SJSA1 (cell line): ENCODE data around the gene PROSER3. TPM values are rescaled to one million over a fixed set of nuclear protein-coding genes. Genes with fewer than 3 reads are reported as not detected.

Experiments
- total RNA-seq: library from RNA; depleted of rRNA; stranded (reverse); fragments of >200 nt; shearing (Covaris generic); gene quantifications from 2 replicates; pipeline ENCODE4 v1.2.3, GENCODE V29; 2014; rRNA removed

Gene PROSER3
- total RNA-seq, 1 experiment from 2014 or later, result 8.8 TPM

Other genes starting within 250 kb of the PROSER3 start
- not detected in 2 replicates for gene DMKN, start 244.5 kb upstream of the PROSER3 start, total RNA-seq
- not detected in 2 replicates for gene SBSN, start 229.9 kb upstream of the PROSER3 start, total RNA-seq
- gene GAPDHS, start 224.7 kb upstream of the PROSER3 start, total RNA-seq, result not detected in 2 replicates
- 79.8 and 83.5 TPM in 2 replicates for gene TMEM147, start 212.6 kb upstream of the PROSER3 start, total RNA-seq
- gene ATP4A, start 194.5 kb upstream of the PROSER3 start, total RNA-seq, result not detected in 2 replicates
- not detected in 2 replicates for gene PMIS2, start 172.0 kb upstream of the PROSER3 start, total RNA-seq
- 10.2 and 15.2 TPM in 2 replicates for gene HAUS5, start 145.4 kb upstream of the PROSER3 start, total RNA-seq
- gene RBM42, start 129.1 kb upstream of the PROSER3 start, total RNA-seq, result 106 and 151 TPM in 2 replicates
- gene ETV2, start 116.4 kb upstream of the PROSER3 start, total RNA-seq, result 0.82 and 9.0 TPM in 2 replicates
- 364 and 463 TPM in 2 replicates for gene COX6B1, start 109.9 kb upstream of the PROSER3 start, total RNA-seq
- not detected in 2 replicates for gene UPK1A, start 91.7 kb upstream of the PROSER3 start, total RNA-seq
- not detected in 2 replicates for gene ZBTB32, start 53.6 kb upstream of the PROSER3 start, total RNA-seq
- 4.9 and 7.4 TPM in 2 replicates for gene KMT2B, start 40.2 kb upstream of the PROSER3 start, total RNA-seq
- 3.7 and 8.5 TPM in 2 replicates for gene IGFLR1, start 15.7 kb upstream of the PROSER3 start, total RNA-seq
- 4.8 and 17.6 TPM in 2 replicates for gene U2AF1L4, start 12.8 kb upstream of the PROSER3 start, total RNA-seq
- gene PSENEN, start 12.5 kb upstream of the PROSER3 start, total RNA-seq, result 16.6 and 28.7 TPM in 2 replicates
- 7.1 and 12.4 TPM in 2 replicates for gene LIN37, start 9.6 kb upstream of the PROSER3 start, total RNA-seq
- gene HSPB6, start 1.1 kb upstream of the PROSER3 start, total RNA-seq, result not detected in 2 replicates
- 3.7 and 4.6 TPM in 2 replicates for gene ARHGAP33, start 17.4 kb downstream of the PROSER3 start, total RNA-seq
- not detected in 2 replicates for gene PRODH2, start 54.7 kb downstream of the PROSER3 start, total RNA-seq
- gene NPHS1, start 94.3 kb downstream of the PROSER3 start, total RNA-seq, result not detected in 2 replicates
- gene KIRREL2, start 98.7 kb downstream of the PROSER3 start, total RNA-seq, result not detected in 2 replicates
- 11.1 and 11.6 TPM in 2 replicates for gene APLP1, start 110.4 kb downstream of the PROSER3 start, total RNA-seq
- gene NFKBID, start 142.4 kb downstream of the PROSER3 start, total RNA-seq, result 0.66 and 3.3 TPM in 2 replicates
- gene HCST, start 144.4 kb downstream of the PROSER3 start, total RNA-seq, result 9.1 TPM in 1 of 2 replicates, not detected in the other
- not detected in 2 replicates for gene TYROBP, start 150.1 kb downstream of the PROSER3 start, total RNA-seq
- gene LRFN3, start 178.2 kb downstream of the PROSER3 start, total RNA-seq, result 3.8 and 5.7 TPM in 2 replicates
- 34.4 and 53.4 TPM in 2 replicates for gene SDHAF1, start 237.0 kb downstream of the PROSER3 start, total RNA-seq